Suprapubic skin (tissue), 4 donors: Measurements from ENCODE around the gene UGT1A8. TPM values are rescaled to one million over a fixed set of nuclear protein-coding genes. Genes with fewer than 3 reads are reported as not detected.
"Not testable (repeated sequence)": the region's sequence is repeated elsewhere in the genome, so short reads cannot be mapped to it uniquely, and the experiment has no call there.

Source experiments
- DNase-seq, 2 donors: peaks; one replicate each; pipeline ENCODE4 v3.0.0-alpha.2; 2019; ENCODE audit warnings: low spot score in 2 of 2
- H3K27ac ChIP-seq: fragments of 200-600 bp; sonication (generic); one replicate; pipeline ENCODE4 v1.5.1; 2019
- H3K27me3 ChIP-seq: fragments of 200-600 bp; sonication (generic); one replicate; pipeline ENCODE4 v1.5.1; 2019
- H3K36me3 ChIP-seq: fragments of 200-600 bp; sonication (generic); one replicate; pipeline ENCODE4 v1.5.1; 2019
- H3K4me1 ChIP-seq: fragments of 200-600 bp; sonication (generic); one replicate; pipeline ENCODE4 v1.5.1; 2019
- H3K4me3 ChIP-seq: fragments of 200-600 bp; sonication (generic); one replicate; pipeline ENCODE4 v1.5.1; 2019; ENCODE audit warnings: mild to moderate bottlenecking
- H3K9me3 ChIP-seq: fragments of 200-600 bp; sonication (generic); one replicate; pipeline ENCODE4 v1.5.1; 2019
- CTCF ChIP-seq, 2 donors: fragments of 200-600 bp in 1 of 2; fragments of 450-650 bp in 1 of 2; sonication (generic) in 1 of 2; IDR thresholded peaks; one replicate each; pipeline ENCODE4 v1.5.1; 2016 to 2019; ENCODE audit warnings: antibody characterized with exemption in 2 of 2, mild to moderate bottlenecking in 1 of 2, moderate library complexity in 1 of 2
- EP300 ChIP-seq: sonication (generic); formaldehyde crosslinking; IDR thresholded peaks from one replicate; pipeline ENCODE4 v1.6.1; 2017; ENCODE audit warnings: antibody characterized with exemption
- POLR2A ChIP-seq, 2 donors: fragments of 450-650 bp; IDR thresholded peaks; one replicate each; pipeline ENCODE4 v1.6.1; 2017; ENCODE audit warnings: antibody characterized with exemption in 2 of 2, mild to moderate bottlenecking in 2 of 2, moderate library complexity in 2 of 2
- POLR2AphosphoS5 ChIP-seq, 3 donors: sonication (generic); formaldehyde crosslinking; IDR thresholded peaks; one replicate each; pipeline ENCODE4 v1.6.1; 2017; ENCODE audit warnings: antibody characterized with exemption in 3 of 3
- WGBS: methylation state at CpG from one replicate; pipeline ENCODE4 v1.1.5; 2018; 5-methylcytosine and 5-hydroxymethylcytosine counted together
- total RNA-seq, 4 donors: library from RNA; depleted of rRNA; stranded (reverse); fragments of >200 nt; gene quantifications; one replicate each; pipeline ENCODE4 v1.1.0, GENCODE V29; 2016

The UGT1A8 gene
- total RNA-seq, 4 donors from 2014 or later = 0.47 TPM; not detected in 3

GRCh38 chr2:233728723-233729301 is 111.4 kb downstream of the UGT1A8 start, which contains the start of gene UGT1A3:
UGT1A3 (plus strand) TSS chr2:233729042; CDS start chr2:233729127, 85 bp downstream.
- no peak for DNase-seq
- no peak within 1 kb of the TSS for H3K4me3 ChIP-seq
- no peak for TF ChIP-seq EP300
- TF ChIP-seq POLR2AphosphoS5 (IDR thresholded peaks at IDR 0.05) = no peak
- no peak for TF ChIP-seq POLR2A (IDR thresholded peaks at IDR 0.05)
- no peak for TF ChIP-seq CTCF (IDR thresholded peaks at IDR 0.05)

GRCh38 chr2:233736868-233737653 is 119.6 kb downstream of the UGT1A8 start:
- DNase-seq, H3K9me3 ChIP-seq, H3K27me3 ChIP-seq, H3K4me3 ChIP-seq, H3K4me1 ChIP-seq, H3K27ac ChIP-seq, H3K36me3 ChIP-seq: not testable (repeated sequence)
- 87% methylated on average over 13 of the region's 14 CpGs for whole genome bisulfite sequencing

More at GRCh38 chr2:233728723-233729301, 111.4 kb downstream of the UGT1A8 start, which contains the start of gene UGT1A3:
- Histone ChIP-seq H3K36me3 (no peaks in the 10 kb centered on the region), H3K27me3 (no peaks in the 10 kb centered on the region), H3K9me3 (no peaks in the 10 kb centered on the region), H3K4me1 (no peaks in the 10 kb centered on the region), H3K27ac (no peak within 1 kb of the TSS)
- WGBS = 62% methylated on average over 8 of the region's 8 CpGs

- no peaks in the 10 kb centered on the region for H3K27me3 ChIP-seq
- H3K9me3 ChIP-seq = no peaks in the 10 kb centered on the region
- no peak for DNase-seq
- no peak overlapping the region for H3K27ac ChIP-seq
- H3K4me1 ChIP-seq = no peaks in the 10 kb centered on the region
- H3K36me3 ChIP-seq = no peaks in the 10 kb centered on the region
- H3K4me3 ChIP-seq = no peak overlapping the region
- 77% methylated on average over 2 of the region's 2 CpGs for WGBS
- TF ChIP-seq CTCF (IDR thresholded peaks at IDR 0.05) = no peak
These were observed 123.4 kb downstream of the UGT1A8 start for GRCh38 chr2:233740870-233741269.

- Histone ChIP-seq H3K4me1 (no peaks in the 10 kb centered on the region), H3K27me3 (no peaks in the 10 kb centered on the region), H3K27ac (no peak overlapping the region), H3K36me3 (no peaks in the 10 kb centered on the region), H3K4me3 (no peak overlapping the region), H3K9me3 (no peaks in the 10 kb centered on the region)
- TF ChIP-seq EP300 = no peak
- 92% methylated on average over 32 of the region's 46 CpGs for WGBS
- no peak for DNase-seq
These were observed 126.2 kb downstream of the UGT1A8 start for GRCh38 chr2:233743464-233744259.

GRCh38 chr2:233745073-233745755 is 127.8 kb downstream of the UGT1A8 start:
- 77% methylated on average over 5 of the region's 5 CpGs for WGBS
- H3K27ac ChIP-seq = no peak overlapping the region
- H3K9me3 ChIP-seq = no peaks in the 10 kb centered on the region
- H3K27me3 ChIP-seq = no peaks in the 10 kb centered on the region
- no peaks in the 10 kb centered on the region for H3K4me1 ChIP-seq
- TF ChIP-seq CTCF (IDR thresholded peaks at IDR 0.05) = no peak
- no peak for TF ChIP-seq EP300
- no peaks in the 10 kb centered on the region for H3K36me3 ChIP-seq
- DNase-seq = no peak
- no peak overlapping the region for H3K4me3 ChIP-seq

GRCh38 chr2:233745838-233746237 is 128.4 kb downstream of the UGT1A8 start:
- H3K36me3 ChIP-seq, H3K27me3 ChIP-seq, DNase-seq, H3K9me3 ChIP-seq, H3K4me3 ChIP-seq, H3K4me1 ChIP-seq, H3K27ac ChIP-seq: not testable (repeated sequence)
- 74% methylated on average over 2 of the region's 2 CpGs for WGBS
